Superior temporal gyrus (tissue), 1 donor: Measurements from ENCODE around the gene CORO1C.

ENCODE experiments used
- DNase-seq: peaks from one replicate; pipeline ENCODE4 v3.0.0-alpha.2; 2016; ENCODE audit errors: extremely low spot score

The CORO1C gene

DNA sequence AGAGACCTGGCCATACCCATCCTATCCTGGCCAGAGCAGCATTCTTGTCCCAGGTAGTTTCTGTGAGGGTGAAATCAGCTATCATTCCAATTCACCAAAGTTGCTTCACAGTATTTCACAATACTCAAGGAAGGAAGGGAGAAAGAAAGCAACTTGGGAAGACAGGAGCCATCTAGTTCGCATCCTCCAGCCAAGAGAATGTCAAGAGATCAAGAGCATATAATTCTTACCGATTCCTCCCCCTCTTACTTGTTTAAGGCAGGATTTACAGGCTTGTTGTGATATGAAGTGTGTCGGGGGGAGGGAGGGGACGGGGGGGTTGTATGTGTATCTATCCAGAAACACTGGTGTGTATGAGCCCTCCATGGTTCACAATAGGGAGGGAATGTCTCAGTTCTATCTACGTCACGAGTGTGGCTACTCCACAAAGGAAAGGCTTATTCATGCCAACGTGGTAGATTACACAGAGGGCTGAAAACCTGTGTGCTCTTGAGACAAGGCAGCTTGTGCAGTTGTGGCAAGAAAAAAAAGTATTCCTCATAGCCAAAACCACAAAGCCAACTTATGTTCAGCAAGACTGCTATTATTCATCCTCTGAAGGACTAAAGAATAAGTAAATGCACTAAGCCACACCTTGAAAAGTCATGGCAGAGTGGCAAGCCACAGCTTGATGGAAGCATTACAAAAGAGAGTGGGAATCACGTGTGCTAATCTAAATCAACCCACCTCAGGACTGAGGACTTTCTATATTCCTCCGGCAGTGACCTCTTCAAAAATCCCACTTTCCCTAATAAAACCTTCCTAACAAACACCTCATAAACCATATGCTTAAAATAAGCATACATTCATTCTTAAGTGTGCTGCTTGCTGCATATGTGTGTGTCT lies 35.0 kb downstream of the CORO1C start:
- DNase-seq: no peak

DNA sequence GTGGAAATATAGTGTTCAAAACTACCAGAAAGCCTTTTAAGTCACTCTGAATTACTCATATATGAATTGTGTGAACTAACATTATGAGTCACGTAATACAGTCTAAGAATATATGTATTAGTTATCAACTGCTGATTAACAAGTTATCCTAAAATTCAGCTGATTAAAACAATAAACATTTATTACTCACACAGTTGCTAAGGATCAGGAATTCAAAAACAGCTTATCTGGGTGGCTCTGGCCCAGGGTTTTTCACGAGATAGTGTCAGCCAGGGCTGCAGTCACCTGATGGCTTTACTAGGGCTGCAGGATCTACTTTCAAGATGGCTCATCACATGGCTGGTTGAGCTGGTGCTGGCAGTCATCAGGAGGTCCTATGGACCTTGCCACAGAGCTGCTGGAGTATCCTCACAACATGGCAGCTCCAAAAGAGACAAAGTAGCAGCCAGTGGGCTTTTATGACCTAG lies 36.5 kb downstream of the CORO1C start:
- no peak for DNase-seq

DNA sequence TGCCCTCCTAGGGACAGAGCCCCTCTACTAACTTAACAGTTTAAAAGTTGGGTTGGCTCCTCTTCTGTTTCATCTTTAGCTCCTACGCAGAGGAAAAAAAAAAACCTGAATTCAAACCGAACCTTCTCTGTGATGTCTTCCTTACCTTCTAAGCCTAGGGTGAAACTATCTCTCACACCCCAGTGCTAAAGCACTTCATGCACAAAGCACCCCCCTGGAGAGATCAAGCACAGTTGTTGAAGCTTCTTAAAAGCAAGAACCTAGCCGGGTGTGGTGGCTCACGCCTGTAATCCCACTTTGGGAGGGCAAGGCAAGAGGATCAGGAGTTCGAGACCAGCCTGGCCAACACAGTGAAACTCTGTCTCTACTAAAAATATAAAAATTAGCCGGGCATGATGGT lies 37.6 kb downstream of the CORO1C start:
- DNase-seq: no peak

DNA sequence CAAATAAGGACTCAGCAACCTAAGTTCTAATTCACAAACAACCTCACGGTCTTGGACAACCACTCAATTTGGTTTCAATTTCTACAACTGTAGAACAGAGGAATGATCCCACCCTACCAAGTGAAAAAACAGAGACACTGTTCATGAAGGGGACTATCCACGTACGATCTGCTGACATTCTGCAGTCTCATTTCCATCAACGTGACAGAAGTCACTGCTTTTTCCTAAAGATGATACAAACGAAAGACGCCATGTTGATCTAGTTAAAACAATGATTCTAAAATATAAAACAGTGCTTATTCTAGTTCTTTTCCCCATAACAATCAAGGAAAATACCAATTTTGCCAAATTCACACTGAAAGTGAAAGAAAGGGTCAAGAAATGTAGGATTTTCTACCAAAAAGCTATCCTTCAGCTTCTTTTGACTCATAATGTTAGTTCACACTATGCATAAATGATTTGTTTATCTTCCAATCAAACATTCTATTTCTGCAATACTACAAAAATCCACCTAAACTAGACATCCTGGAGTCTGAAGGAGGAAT lies 38.1 kb downstream of the CORO1C start:
- no peak for DNase-seq

DNA sequence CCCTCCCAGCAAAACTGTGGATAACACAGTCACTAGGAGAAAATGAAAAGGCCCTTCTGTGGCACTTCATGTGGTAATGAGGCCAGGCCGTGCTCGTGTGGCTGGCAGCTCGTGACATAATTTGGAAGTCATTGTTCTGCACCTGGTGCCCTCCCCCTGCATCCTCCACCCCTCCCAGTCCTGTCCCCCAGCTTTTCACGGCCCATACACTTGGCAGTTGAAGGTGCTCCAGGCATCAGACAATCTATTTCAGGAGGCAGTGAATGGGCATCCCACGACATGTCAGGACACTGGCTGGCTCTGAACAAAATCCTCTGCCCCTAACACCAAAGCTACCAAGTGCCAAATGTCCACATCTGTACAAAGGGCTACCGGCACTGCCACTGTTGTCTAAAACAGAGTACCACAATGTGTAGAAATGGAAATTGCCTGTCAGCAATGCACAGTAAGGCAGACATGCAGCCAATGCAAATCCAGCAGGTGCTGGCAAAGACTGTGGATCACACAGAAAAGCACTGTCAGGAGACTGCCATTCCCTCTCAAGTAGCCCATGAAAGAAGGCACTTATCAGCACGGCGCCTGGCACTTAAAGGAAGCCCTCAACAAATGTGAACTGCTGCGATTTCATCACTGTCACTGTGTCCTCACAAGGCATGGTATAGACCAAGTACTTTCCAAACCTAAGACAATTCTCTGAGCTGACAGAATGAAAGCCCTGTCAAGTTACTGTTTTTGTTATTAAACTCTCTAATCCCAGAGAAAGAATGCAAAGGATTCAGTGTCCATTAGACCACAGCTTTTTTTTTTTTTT lies 39.1 kb downstream of the CORO1C start:
- DNase-seq: peak; percentile 93

DNA sequence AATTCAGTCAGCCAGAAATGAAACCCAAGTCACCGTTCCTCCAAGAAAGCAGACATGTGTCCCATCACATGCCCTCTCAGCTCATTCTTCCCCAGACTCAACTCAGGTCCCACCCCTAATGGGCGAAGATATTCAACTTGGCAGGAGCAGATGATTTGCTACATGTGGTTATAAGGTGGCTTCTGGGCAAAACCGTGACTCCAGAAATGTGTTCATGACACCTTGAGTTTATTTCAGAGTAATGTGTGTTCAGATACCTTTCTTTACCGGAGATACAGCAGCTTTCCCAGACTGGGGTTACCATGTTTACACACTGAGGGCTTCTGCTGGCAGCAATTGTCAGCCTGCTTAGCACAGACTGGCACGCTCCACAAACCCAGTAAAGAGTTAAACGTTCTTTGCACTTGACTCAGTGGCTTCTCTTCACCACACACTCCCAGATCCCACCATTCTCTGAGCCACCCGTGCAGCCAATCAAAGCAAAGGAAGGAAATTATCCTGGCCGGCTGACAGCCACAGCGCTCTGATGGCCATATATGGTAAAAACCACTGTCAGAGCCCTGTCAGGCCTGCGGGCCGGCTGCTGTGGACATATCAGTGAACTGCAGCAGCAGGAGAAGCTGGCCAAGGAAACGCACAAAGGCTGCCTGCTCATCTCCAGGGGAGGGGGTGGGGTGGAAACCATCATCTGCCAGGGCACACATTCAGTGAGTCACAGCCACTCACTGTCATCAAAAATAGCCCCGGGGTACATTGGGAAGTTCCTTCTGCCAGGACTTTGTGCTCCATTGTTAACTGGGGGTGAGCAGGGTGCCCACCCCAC lies 39.9 kb downstream of the CORO1C start:
- peak; percentile 97 for DNase-seq

DNA sequence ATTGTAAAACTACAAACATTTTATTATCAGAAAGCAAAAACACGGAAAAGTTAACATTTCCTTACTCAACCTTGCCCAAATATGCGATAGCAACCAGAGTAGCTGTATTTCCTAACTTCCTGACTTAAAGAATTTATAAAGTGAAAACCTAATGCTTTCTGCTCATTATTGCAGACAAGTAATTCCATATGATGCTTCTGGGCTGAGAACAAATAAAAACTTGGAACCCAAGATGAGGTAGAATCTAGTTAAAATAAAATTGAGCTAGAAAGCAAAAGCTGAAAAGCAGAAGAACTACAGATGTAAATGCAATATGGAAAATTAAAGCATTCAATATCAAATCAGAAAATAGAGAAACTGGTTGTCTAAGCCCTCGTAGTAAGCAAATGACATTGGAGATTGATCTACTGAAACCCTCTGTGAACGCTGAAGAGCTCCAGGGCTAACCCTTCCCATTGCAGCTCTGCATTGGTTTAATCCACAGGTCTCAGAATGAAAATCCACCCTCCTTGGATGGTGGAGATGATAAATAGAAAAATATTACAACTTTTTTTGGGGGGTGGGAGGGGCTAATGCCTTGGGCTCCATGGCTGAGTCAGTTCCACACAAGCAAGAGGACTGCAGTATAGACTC lies 40.7 kb downstream of the CORO1C start:
- DNase-seq: no peak

DNA sequence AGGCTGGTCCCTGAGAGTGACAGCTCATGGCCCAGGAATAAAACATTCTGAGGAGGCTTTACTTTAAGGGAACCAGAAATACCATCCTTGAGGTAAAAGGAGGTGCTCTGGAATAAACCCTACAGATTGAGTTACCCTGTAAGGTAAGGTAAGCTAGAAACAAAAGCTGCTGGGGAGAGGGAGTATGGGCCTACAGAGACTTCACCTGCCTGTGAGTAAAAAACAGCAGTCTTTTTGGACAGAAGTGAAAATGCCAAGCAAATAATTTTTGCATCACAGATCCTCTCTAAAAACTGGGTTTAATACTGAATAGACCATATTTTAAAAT lies 41.2 kb downstream of the CORO1C start:
- DNase-seq: no peak

DNA sequence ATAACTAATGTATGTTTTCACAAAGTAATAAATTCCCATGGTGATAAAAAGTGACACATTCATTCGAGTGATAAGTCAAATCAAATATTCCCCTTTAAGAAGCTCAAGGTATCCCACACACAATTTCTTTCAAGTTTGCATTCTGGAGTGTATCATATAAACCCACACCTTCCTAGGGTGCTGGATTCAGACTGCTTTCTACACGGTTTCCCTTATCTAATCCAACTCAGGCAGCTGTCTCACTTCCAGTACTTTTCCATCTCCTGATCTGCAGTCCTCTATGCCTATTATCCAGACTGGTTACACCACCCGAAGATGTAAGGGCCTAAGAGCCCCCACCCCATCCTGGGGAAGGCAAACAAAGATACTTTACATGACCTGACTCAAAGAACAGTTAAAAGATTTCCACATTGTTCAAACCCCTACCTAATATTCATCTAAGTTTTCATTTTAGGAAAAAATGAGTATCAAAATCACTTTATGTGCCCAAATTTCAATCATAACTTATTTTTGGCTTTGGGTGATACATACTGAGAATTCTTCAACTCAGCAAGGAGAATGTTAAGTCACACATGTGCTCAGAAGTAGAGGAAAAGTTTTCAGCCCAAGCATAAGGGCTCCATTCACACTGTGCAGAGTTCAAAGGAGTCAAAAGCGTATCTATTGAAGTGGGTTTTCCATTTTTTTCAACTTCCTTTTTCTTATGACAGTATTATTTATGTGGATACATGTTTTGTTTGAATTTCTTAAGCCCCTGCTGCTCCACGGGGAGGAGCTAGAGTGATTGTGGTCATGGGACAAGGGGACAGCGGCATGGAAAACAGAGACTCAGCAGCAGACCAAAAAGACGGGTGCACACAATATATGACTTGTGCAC lies 41.8 kb downstream of the CORO1C start:
- peak; percentile 78 for DNase-seq

DNA sequence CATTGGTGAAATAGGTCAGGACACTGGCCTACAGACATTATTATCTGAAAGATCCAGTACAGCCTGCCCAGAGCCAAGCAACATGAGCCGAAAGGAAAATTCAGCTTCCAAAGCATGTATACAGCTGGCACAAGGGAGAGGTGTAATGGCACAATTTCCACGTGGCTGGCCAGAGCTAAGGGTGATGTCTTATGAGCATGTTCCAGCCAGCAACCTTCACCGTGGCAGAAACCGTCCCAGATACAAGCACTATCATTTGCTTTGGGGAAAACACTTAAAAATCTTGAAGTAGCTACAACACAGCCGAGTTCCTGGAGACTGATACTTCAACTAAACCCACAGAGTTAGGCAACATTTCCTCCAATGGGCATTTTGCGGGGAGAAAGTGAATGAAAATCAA lies 44.5 kb downstream of the CORO1C start:
- no peak for DNase-seq

DNA sequence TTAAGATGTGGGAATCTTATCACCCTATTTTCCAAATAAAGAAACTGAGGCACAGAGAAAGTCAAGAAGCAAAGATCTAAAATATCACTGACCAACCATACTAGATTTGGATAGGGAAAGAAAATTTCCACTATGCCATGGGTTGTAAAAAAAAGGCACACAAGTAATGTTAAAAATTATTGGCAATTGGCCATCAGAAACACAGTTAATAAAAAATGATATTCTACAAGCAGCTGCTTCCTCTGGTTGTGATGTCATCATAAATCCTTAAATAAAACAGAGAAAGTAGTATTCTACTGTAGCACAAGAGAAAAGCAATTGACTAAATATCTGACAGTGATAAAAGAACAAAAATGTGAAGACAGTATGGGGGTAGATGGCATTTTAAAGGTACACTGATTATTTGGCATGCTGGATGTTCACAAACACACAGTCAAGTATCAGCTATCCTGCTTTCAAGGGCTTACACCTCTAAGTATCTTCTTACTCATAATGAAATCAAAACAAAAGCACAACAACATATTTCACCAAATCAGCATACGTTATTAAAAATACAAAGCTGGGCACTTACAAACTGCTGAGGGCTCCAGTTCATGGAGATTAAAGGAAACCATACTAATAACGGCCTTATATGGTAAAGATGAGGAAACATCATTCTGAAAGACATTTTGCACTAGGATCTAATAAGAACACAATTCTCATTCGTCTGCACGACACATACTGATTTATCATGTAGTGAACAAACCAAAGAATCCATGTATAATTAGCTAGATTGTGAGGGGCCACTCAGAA lies 45.7 kb downstream of the CORO1C start:
- no peak for DNase-seq

DNA sequence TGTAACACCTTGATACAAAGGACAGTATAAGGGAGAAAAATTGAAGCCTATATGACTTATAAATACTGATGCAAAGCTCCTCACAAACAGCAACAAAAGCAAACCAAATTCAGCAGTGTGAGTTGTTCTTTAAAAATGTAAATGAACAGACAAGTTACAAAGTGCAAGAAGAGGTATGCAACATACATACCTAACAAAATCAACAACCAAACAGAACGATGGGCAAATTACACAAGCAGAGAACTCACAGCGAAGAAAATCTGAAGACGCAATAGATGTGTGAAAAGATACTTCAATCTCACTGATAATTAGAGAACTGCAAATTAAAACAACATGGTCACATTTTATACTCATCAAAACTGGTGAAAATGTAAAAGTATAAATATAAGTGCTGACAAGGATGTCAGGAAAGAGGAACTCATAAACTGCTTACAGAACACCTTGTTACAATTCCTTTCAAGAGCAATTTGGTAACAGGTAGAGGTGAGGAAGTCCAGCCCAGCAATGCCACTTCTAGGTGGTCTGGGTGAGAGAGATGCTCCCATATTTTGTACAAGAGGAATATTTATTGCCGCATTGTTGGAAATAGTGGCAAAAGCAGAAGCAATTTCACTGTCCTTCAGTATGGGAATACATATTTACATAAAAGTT lies 47.3 kb downstream of the CORO1C start:
- DNase-seq: no peak

DNA sequence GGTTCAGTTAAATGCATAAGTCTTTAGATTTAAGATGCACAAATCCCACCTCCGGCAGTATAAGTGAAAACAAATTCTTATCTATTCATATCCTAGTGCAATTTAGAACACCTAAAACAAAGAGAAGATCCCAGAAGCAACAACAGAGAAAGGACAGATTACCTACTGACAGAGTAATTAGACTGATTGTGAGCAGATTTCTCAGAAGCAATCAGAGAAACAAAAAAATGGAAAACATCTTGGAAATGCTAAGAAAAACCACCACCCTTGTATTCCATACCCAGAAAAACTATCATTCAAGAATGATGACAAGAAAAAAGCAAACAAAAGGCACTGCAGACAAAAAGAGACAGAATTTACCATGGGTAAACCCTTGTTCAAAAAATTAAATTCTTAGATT lies 50.0 kb downstream of the CORO1C start:
- DNase-seq: no peak

DNA sequence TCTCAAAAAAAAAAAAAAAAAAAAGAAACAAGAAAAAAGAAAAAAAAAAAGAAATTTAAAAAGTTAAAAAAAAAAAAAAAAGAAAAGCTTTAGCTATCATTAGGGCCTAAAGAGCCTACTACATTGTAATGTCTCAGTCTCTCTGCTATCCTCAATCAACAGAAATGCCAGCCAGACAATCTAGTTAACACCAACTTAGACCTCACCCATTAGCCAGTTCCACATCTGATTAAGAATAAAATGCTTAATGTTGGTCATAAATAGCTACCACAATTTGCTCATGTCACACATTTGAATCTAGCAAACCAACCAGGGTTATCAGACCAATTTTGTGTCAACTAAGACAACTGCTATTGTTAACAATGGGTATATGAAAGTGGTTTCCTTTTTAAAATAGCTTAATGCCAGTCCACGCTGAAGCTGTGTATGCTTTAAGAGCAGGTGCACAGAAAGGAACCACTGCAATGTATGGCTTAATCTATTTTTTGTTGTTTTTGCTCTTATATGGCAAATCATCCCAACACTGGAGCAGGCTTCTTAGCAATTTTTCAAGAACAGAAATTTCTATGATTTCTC lies 52.1 kb downstream of the CORO1C start:
- DNase-seq: no peak

DNA sequence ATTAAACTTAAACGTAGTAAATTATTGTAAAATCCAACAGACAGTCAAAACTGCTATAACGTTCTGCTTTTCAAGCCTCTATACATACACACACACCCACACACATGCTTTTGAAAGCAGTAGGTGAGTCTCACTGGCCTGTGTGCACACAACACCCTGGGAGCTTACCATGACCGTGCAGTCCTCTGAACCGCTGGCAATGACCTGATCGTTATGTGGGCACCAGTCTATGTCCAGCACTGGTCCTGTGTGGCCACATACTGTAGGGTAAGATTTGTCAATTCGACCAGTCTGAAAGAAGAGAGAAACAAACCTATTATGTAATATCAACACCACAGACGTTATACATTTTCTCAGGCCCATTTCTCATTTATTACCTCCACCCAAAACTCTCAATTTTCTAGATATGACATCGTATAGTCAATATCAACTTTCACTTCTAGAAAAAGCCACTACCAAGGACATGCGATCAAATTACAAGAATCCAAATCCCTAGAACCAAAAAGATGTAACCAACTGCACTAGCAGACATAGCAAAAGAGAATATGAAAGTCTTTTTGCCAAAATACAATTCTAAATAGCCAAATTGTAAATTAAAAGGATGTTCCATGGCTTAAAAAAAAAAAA lies 53.1 kb downstream of the CORO1C start:
- DNase-seq: no peak

DNA sequence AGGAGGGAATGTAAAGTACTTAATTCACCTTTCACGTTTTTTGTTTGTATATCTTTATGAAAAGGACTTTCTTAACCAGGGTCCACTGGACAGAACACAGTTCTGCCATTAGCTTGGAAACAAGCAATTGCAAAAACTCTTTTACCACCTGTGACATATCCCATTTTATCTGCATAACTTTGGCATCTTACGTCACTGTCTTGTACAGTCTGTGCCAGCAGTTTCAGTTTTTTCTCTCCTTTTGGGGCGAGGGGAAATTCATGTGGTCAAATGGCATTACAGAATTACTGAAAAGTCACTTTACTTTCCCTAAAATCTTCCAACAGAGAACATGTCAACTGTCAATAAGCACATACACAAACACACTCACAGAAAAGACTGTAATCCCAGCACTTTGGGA lies 53.9 kb downstream of the CORO1C start:
- DNase-seq: no peak

DNA sequence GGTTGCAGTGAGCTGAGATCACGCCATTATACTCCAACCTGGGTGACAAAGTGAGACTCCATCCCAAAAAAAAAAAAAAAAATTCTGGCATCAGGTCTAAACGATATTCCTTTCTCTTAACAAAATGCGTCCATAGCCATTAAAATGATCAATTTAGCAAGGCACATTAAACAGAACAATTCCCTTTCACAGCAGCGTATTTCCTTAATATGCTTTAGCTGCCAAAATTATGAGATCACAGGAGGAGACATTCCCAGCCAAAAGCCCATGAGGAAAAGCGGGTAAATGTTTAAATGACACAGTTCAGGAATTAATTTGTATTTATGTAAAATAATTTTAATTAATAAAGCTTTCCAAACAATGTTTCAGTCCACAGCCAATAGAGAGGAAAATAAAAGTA lies 54.6 kb downstream of the CORO1C start:
- no peak for DNase-seq

DNA sequence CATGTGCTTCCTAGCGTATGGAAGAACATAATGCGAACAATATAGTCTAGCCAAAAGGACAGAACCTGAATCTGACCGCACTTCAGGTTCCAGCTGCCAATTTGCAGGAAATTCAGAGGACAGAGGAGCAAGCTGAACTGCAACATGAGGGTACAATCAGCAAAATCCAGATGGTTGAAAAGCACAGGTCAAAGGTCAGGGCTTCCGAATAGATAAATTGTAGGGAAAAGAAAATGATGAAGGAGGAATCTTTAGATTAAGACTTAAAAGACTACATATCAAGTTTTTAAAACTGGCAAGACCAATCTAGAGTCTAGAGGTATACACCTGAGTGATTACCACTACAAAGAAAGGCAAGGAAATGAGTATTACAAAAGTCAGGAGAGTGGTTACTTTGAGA lies 55.5 kb downstream of the CORO1C start:
- DNase-seq: no peak
